ENCODE results near the gene STAM2.

- no peak for TF ChIP-seq CTCF (IDR thresholded peaks at IDR 0.05)
- TF ChIP-seq POLR2A (IDR thresholded peaks at IDR 0.05) = no peak
- no peak for TF ChIP-seq EP300 (IDR thresholded peaks at IDR 0.05)
Measured at GRCh38 chr2:152200565-152201465, 25.3 kb upstream of the STAM2 start.
